Measurements from ENCODE around the gene CFAP20.

The CFAP20 gene

GRCh38 chr16:58123896-58124600 is 5.1 kb downstream of the CFAP20 start:
- no peak for DNase-seq

GRCh38 chr16:58121132-58121531 is 8.0 kb downstream of the CFAP20 start:
- DNase-seq: no peak

GRCh38 chr16:58120234-58120633 is 8.9 kb downstream of the CFAP20 start:
- DNase-seq: no peak

GRCh38 chr16:58119509-58119845 is 9.7 kb downstream of the CFAP20 start:
- DNase-seq: no peak

- no peak for DNase-seq
Observed at GRCh38 chr16:58118801-58119508, 10.2 kb downstream of the CFAP20 start.

GRCh38 chr16:58116529-58116928 is 12.7 kb downstream of the CFAP20 start:
- no peak for DNase-seq

GRCh38 chr16:58116081-58116480 is 13.1 kb downstream of the CFAP20 start:
- no peak for DNase-seq

- no peak for DNase-seq
Observed at GRCh38 chr16:58114827-58115825, 14.1 kb downstream of the CFAP20 start.

- no peak for DNase-seq
Observed at GRCh38 chr16:58111302-58111627, 17.9 kb downstream of the CFAP20 start.

- no peak for DNase-seq
Observed at GRCh38 chr16:58110571-58111301, 18.4 kb downstream of the CFAP20 start.

GRCh38 chr16:58109881-58110280 is 19.3 kb downstream of the CFAP20 start:
- no peak for DNase-seq

- no peak for DNase-seq
Observed at GRCh38 chr16:58109330-58109729, 19.9 kb downstream of the CFAP20 start.

GRCh38 chr16:58107709-58108108 is 21.5 kb downstream of the CFAP20 start:
- DNase-seq: no peak

GRCh38 chr16:58107228-58107627 is 22.0 kb downstream of the CFAP20 start:
- DNase-seq: no peak

GRCh38 chr16:58105631-58106030 is 23.6 kb downstream of the CFAP20 start:
- no peak for DNase-seq

- DNase-seq: no peak
Observed at GRCh38 chr16:58102665-58103392, 26.4 kb downstream of the CFAP20 start.

- no peak for DNase-seq
Observed at GRCh38 chr16:58099956-58100300, 29.3 kb downstream of the CFAP20 start.

- no peak for DNase-seq
Observed at GRCh38 chr16:58099097-58099955, 29.9 kb downstream of the CFAP20 start.

GRCh38 chr16:58098207-58099096 is 30.7 kb downstream of the CFAP20 start:
- DNase-seq: no peak

GRCh38 chr16:58096249-58096648 is 32.9 kb downstream of the CFAP20 start:
- DNase-seq: no peak

All from activated naive CD4-positive, alpha-beta T cell treated with anti-CD3 and anti-CD28 coated beads, Interleukin-2, amount 50 U/mL, for 16 hours (primary cell).